ENCODE measurements around the gene PSAP. TPM values are rescaled to one million over a fixed set of nuclear protein-coding genes. Genes with fewer than 3 reads are reported as not detected.

The PSAP gene
- polyA plus RNA-seq, 2 of the 4 experiments (the other 2 are of a cell fraction) = 690 to 1,519 TPM

- WGBS (ENCODE audit: missing lambda C conversion rate) = 68% methylated on average over 28 of the region's 41 CpGs
- ChIA-PET POLR2A (interaction anchor here (1.1 kb wide), 1 partner anchor 32 kb away, joined by 3 read pairs; no protein-coding TSS in a partner anchor), CTCF (interaction anchor here (0.9 to 4.7 kb wide), 8 partner anchors 10 to 491 kb away, joined by 3 to 20 read pairs (median 6); partner anchors contain the start of genes SLC29A3 and VSIR)
- ATAC-seq = peak; percentile 5 to 27; a peak in 5 of 6 replicates
- Histone ChIP-seq H3K27ac (no peak overlapping the region), H3K4me1 (no peaks in the 10 kb centered on the region), H3K4me2 (no peak overlapping the region), H3K4me3 (no peak overlapping the region), H3K9me3 (no peaks in the 10 kb centered on the region)
- TF ChIP-seq POLR2A (IDR thresholded peaks at IDR 0.05; ENCODE audit: low read length) (no peak), FOXS1 (CRISPR knock-in tag; IDR thresholded peaks at IDR 0.05) (no peak), ZSCAN20 (CRISPR knock-in tag; IDR thresholded peaks at IDR 0.05) (no peak), EHMT2 (IDR thresholded peaks at IDR 0.05; ENCODE audit: low read depth) (no peak), MAX (IDR thresholded peaks at IDR 0.05) (no peak), RAD21 (conservative IDR thresholded peaks at IDR 0.05 in 1 of 2, IDR thresholded peaks at IDR 0.05 in 1 of 2) (no peak), RNF2 (IDR thresholded peaks at IDR 0.05; ENCODE audit: borderline replicate concordance, low read depth) (no peak), RFX5 (IDR thresholded peaks at IDR 0.05) (no peak), RCOR1 (IDR thresholded peaks at IDR 0.05; ENCODE audit: low read depth, low read length) (no peak), CBX8 (IDR thresholded peaks at IDR 0.05) (no peak)
- TF ChIP-seq, protein P1, sequence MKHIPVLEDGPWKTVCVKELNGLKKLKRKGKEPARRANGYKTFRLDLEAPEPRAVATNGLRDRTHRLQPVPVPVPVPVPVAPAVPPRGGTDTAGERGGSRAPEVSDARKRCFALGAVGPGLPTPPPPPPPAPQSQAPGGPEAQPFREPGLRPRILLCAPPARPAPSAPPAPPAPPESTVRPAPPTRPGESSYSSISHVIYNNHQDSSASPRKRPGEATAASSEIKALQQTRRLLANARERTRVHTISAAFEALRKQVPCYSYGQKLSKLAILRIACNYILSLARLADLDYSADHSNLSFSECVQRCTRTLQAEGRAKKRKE (CRISPR knock-in tag; IDR thresholded peaks at IDR 0.05; ENCODE audit: low read depth) = no peak
- peak in 1 of 2 experiments; percentile 22 for DNase-seq (ENCODE audit: low read depth in 1 of 2, low spot score in 1 of 2)
- no peak for FAIRE-seq
Observed at GRCh38 chr10:71805776-71806703, 45.0 kb downstream of the PSAP start.

DNA sequence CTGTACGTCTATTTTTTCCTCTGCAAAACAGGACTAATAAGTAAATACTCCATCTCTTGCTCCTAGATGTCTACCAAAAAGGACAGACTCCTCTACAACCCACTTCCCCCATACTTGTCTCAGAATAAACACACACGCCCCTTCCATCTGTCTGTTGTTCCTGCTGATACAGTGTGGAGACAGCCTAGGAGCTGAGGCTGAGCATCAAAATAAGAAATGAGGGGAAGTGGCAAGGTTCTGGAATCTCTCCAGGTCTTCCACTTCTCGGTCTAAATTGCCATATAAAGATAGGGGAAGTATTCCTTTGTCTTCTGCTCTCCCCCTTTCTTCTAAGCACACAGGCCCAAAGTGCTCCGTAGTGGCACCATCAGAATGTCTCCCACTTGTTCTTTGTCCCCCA is 47.0 kb downstream of the PSAP start:
- DNase-seq (ENCODE audit: low read depth in 1 of 2, low spot score in 1 of 2) (no peak), FAIRE-seq (no peak), ATAC-seq (no peak)
- Histone ChIP-seq H3K4me2 (no peak overlapping the region), H3K4me3 (no peak overlapping the region), H3K4me1 (peaks cover 7% of the 10 kb centered on the region; the same call in 1 of the 3 replicates), H3K9me3 (no peaks in the 10 kb centered on the region), H3K27ac (no peak overlapping the region)
- CTCF ChIA-PET = interaction anchor here (1.0 to 4.7 kb wide), 4 partner anchors 31 to 489 kb away, joined by 4 to 20 read pairs (median 6); partner anchors contain the start of gene VSIR
- TF ChIP-seq EHF (CRISPR knock-in tag; IDR thresholded peaks at IDR 0.05) (no peak), HOXB13 (CRISPR knock-in tag; IDR thresholded peaks at IDR 0.05; ENCODE audit: low read depth) (no peak), FOXS1 (CRISPR knock-in tag; IDR thresholded peaks at IDR 0.05) (no peak), EHMT2 (IDR thresholded peaks at IDR 0.05; ENCODE audit: low read depth) (no peak), HES2 (IDR thresholded peaks at IDR 0.05) (no peak), RARB (CRISPR knock-in tag; IDR thresholded peaks at IDR 0.05) (no peak)
- 44% methylated on average over 4 of the region's 4 CpGs for WGBS (ENCODE audit: missing lambda C conversion rate)
- POLR2A ChIA-PET = no interaction called here

DNA sequence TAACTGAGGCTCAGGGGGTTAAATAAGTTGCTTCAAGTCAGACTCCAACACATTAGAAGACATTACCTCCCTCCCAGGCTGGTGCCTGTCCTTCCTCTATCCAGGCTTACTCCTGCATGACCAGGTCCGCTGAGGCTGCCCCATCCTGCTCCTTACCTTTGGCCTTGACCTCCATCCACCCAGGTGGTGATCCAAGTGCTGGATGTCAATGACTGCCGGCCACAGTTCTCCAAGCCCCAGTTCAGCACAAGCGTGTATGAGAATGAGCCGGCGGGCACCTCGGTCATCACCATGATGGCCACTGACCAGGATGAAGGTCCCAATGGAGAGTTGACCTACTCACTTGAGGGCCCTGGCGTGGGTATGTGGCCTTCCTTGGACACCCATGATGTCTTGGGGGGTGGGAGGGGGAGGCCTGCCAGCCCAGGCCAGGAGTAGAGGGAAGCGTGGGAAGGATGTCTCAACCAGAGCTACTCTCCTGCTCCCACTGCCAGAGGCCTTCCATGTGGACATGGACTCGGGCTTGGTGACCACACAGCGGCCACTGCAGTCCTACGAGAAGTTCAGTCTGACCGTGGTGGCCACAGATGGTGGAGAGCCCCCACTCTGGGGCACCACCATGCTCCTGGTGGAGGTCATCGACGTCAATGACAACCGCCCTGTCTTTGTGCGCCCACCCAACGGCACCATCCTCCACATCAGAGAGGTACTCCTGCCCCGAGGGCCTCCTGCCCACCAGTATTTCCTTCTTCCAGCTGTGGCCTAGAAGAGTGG is 48.1 kb downstream of the PSAP start:
- ChIA-PET POLR2A (no interaction called here), CTCF (interaction anchor here (0.6 to 4.7 kb wide), 4 partner anchors 9 to 898 kb away, joined by 3 to 20 read pairs (median 6); no protein-coding TSS in a partner anchor)
- TF ChIP-seq EHMT2 (IDR thresholded peaks at IDR 0.05; ENCODE audit: low read depth) (no peak), RARB (CRISPR knock-in tag; IDR thresholded peaks at IDR 0.05) (no peak), ZC3H11A (IDR thresholded peaks at IDR 0.05) (no peak), CTCF (IDR thresholded peaks at IDR 0.05) (no peak), CBX8 (IDR thresholded peaks at IDR 0.05) (no peak), HOXB5 (CRISPR knock-in tag; IDR thresholded peaks at IDR 0.05) (no peak), KDM5A (IDR thresholded peaks at IDR 0.05) (no peak), RNF2 (IDR thresholded peaks at IDR 0.05; ENCODE audit: borderline replicate concordance, low read depth) (no peak), POLR2A (IDR thresholded peaks at IDR 0.05; ENCODE audit: low read length) (no peak), CHD2 (IDR thresholded peaks at IDR 0.05; ENCODE audit: low read length, partially characterized antibody) (no peak)
- H3K4me3 ChIP-seq = no peak overlapping the region
- ATAC-seq (no peak), DNase-seq (ENCODE audit: low read depth in 1 of 2, low spot score in 1 of 2) (no peak), FAIRE-seq (no peak)
- WGBS (ENCODE audit: missing lambda C conversion rate) = 78% methylated on average over 16 of the region's 18 CpGs
- H3K4me1 ChIP-seq = peaks cover 7% of the 10 kb centered on the region; the same call in 1 of the 3 replicates
- H3K9me3 ChIP-seq = no peaks in the 10 kb centered on the region
- no peak overlapping the region for H3K27ac ChIP-seq
- H3K4me2 ChIP-seq = no peak overlapping the region
